ENCODE measurements around the gene NWD2. TPM values are rescaled to one million over a fixed set of nuclear protein-coding genes. Genes with fewer than 3 reads are reported as not detected.

Gene NWD2
- total RNA-seq, 2 donors from 2014 or later = 0.22 to 0.42 TPM

DNA sequence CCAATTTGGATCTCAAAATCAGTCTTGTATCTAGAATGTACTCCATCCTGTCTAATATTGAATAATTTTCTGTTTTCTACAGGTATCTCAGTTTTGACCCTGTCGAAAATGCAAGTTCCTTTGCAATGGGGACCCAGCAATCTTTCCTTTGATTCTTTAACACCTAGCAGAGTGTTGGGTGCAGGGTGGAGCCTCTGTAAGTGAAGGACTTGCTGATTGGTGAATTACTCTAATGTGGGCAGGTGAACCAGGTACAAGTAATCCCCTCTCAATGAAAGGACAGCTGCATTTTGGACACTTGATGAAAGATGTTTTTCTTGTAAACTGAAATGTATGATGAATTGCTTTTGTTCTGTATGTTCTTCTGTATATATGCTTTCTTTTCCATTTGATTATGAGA is 54.9 kb downstream of the NWD2 start:
- TF ChIP-seq, protein P1, sequence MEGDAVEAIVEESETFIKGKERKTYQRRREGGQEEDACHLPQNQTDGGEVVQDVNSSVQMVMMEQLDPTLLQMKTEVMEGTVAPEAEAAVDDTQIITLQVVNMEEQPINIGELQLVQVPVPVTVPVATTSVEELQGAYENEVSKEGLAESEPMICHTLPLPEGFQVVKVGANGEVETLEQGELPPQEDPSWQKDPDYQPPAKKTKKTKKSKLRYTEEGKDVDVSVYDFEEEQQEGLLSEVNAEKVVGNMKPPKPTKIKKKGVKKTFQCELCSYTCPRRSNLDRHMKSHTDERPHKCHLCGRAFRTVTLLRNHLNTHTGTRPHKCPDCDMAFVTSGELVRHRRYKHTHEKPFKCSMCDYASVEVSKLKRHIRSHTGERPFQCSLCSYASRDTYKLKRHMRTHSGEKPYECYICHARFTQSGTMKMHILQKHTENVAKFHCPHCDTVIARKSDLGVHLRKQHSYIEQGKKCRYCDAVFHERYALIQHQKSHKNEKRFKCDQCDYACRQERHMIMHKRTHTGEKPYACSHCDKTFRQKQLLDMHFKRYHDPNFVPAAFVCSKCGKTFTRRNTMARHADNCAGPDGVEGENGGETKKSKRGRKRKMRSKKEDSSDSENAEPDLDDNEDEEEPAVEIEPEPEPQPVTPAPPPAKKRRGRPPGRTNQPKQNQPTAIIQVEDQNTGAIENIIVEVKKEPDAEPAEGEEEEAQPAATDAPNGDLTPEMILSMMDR (IDR thresholded peaks at IDR 0.05) = no peak
- H3K36me3 ChIP-seq = no peaks in the 10 kb centered on the region
- H3K27ac ChIP-seq = no peak overlapping the region
- H3K9ac ChIP-seq (ENCODE audit: low read depth in 2 of 2, low read length in 2 of 2) = no peak overlapping the region
- H3K27me3 ChIP-seq = no peaks in the 10 kb centered on the region
- no peak for DNase-seq
- H3K4me3 ChIP-seq = no peak overlapping the region
- intact Hi-C loops (cut with DNase I) = no loop called here
- H3K4me1 ChIP-seq = no peaks in the 10 kb centered on the region
- H3K9me3 ChIP-seq = no peaks in the 10 kb centered on the region

DNA sequence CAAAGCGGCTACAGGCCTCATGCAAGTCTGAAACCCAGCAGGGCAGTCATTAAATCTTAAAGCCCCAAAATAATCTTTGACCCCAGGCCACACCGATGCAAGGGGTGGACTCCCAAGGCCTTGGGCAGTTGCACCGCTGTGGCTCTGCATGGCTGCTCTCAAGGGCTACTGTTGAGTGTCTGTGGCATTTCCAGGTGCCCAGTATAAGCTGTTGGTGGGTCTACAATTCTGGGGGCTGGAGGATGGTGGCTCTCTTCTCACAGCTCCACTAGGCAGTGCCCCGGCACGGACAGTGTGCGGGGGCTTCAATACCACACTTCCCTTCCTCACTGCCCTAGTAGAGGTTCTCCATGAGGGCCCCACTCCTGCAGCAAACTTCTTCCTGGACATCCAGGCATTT is 60.1 kb downstream of the NWD2 start:
- H3K4me1 ChIP-seq = no peaks in the 10 kb centered on the region
- H3K9me3 ChIP-seq = no peaks in the 10 kb centered on the region
- no peak for DNase-seq
- no peak overlapping the region for H3K9ac ChIP-seq (ENCODE audit: low read depth in 2 of 2, low read length in 2 of 2)
- no peak overlapping the region for H3K4me3 ChIP-seq
- TF ChIP-seq, protein P1 (IDR thresholded peaks at IDR 0.05) = no peak
- H3K27ac ChIP-seq = no peak overlapping the region
- intact Hi-C loops (cut with DNase I) = no loop called here
- no peaks in the 10 kb centered on the region for H3K36me3 ChIP-seq
- H3K27me3 ChIP-seq = no peaks in the 10 kb centered on the region

GRCh38 chr4:37305984-37306383 is 61.4 kb downstream of the NWD2 start:
- Histone ChIP-seq H3K27me3 (no peaks in the 10 kb centered on the region), H3K9ac (ENCODE audit: low read depth in 2 of 2, low read length in 2 of 2) (no peak overlapping the region), H3K9me3 (no peaks in the 10 kb centered on the region), H3K4me3 (no peak overlapping the region), H3K27ac (no peak overlapping the region), H3K36me3 (no peaks in the 10 kb centered on the region), H3K4me1 (no peaks in the 10 kb centered on the region)
- no peak for DNase-seq
- TF ChIP-seq, protein P1 (IDR thresholded peaks at IDR 0.05) = no peak
- intact Hi-C loops (cut with DNase I) = no loop called here

GRCh38 chr4:37317104-37317643 is 72.6 kb downstream of the NWD2 start:
- DNase-seq = no peak
- no peaks in the 10 kb centered on the region for H3K4me1 ChIP-seq
- H3K9ac ChIP-seq (ENCODE audit: low read depth in 2 of 2, low read length in 2 of 2) = no peak overlapping the region
- H3K27ac ChIP-seq = no peak overlapping the region
- no peaks in the 10 kb centered on the region for H3K27me3 ChIP-seq
- no peaks in the 10 kb centered on the region for H3K9me3 ChIP-seq
- no peak overlapping the region for H3K4me3 ChIP-seq
- no peaks in the 10 kb centered on the region for H3K36me3 ChIP-seq
- intact Hi-C loops (cut with DNase I) = no loop called here
- TF ChIP-seq, protein P1 (IDR thresholded peaks at IDR 0.05) = no peak

DNA sequence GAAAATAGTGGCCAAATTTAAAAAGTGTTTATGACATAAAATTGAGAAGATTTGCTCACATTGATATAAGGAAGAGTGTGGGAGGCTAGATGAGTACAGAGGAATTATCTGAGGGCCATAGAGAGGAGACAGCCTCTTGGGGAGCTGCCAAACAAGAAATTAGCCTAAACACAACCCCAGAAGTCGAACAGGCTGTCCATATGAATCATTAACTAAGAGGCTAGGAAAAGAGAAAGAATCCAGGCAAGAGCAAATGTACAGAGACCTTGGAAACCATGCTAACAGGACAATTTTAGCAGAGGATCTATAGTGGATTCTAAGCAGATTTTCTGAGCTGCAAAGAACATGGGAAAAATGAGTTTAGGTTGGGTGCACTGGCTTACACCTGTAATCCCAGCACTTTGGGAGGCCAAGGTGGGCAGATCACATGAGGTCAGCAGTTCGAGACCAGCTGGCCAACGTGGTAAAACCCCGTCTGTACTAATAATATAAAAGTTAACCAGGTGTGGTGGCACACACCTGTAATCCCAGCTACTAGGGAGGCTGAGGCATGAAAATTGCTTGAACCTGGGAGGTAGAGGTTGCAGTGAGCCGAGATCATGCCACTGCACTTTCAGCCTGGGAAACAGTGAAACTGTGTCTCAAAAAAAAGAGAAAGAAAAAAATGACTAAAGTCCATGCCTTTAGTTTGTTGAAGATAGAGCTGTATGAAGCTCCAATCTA is 76.1 kb downstream of the NWD2 start:
- TF ChIP-seq, protein P1 (IDR thresholded peaks at IDR 0.05) = no peak
- H3K36me3 ChIP-seq = no peaks in the 10 kb centered on the region
- no peak for DNase-seq
- no peaks in the 10 kb centered on the region for H3K27me3 ChIP-seq
- no peaks in the 10 kb centered on the region for H3K4me1 ChIP-seq
- no peak overlapping the region for H3K27ac ChIP-seq
- H3K4me3 ChIP-seq = no peak overlapping the region
- H3K9me3 ChIP-seq = no peaks in the 10 kb centered on the region
- H3K9ac ChIP-seq (ENCODE audit: low read depth in 2 of 2, low read length in 2 of 2) = no peak overlapping the region
- intact Hi-C loops (cut with DNase I) = no loop called here
